Stimulated activated CD8-positive, alpha-beta memory T cell treated with anti-CD3 and anti-CD28 coated beads, Interleukin-15, amount 100 ng/mL, for 1 hour (primary cell): ENCODE measurements around the gene FTO.

Source experiments
- DNase-seq: peaks from one replicate; pipeline ENCODE4 v3.0.0-alpha.2; 2020; ENCODE audit warnings: low read depth

The FTO gene

DNA sequence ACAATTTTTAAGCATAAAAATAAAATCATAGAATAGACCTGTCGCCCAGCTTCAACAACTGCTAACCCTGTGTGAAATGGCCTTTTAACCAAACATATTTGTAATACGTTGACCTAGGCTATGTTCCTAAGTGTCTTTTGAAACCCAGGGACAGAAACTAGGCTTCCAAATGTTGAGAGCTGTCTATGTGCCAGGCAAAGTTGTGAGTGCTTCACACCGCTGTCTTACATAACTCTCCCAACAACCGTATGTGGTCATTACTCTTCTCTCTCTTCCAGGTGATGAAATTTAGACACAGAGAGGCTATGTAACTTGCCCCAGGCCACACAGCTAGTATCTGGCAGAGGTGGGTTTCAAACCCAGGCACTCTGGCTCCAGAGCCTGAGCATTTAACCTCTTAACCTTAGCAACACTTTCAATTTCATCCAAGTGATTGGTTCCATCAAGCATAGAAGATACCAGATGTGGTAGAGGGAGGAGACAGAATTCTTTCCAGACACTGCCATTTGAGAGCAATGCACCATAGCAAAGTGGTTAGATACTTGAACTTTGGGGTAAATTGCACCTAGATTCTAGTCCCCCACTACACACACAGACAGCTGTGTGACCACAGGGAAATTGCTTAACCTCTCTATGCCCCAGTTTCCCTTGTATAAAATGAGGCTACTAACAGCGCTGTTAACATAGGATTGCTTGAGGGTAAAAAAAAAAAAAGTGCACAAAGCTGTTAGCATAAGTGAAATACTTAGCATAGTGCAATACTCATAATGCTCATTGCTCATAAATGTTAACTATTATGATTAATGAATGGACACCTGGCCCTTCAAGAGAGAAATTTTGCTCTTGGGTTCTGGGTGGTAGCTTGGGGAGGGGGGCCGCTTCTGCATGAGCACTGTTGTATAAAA lies 422.0 kb downstream of the FTO start:
- no peak for DNase-seq

DNA sequence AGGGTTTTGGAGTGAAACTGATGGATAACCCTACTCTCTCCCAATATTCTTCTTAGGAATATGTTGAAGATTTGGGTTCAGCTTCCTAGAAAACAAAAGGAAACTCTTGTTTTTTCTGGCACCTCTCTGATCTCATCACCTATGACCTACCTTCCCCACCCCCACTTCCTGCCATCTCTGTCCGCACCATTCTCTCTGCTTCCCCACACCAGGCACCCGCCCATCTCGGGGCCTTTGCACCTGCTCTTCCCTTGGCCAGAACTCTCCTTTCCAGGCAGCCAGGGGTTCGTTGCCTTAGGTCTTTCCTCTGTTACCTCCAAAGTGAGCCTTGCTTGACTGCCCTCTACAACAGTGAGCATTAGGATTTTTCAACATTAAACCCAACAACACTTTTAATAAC lies 423.0 kb downstream of the FTO start:
- DNase-seq: no peak

DNA sequence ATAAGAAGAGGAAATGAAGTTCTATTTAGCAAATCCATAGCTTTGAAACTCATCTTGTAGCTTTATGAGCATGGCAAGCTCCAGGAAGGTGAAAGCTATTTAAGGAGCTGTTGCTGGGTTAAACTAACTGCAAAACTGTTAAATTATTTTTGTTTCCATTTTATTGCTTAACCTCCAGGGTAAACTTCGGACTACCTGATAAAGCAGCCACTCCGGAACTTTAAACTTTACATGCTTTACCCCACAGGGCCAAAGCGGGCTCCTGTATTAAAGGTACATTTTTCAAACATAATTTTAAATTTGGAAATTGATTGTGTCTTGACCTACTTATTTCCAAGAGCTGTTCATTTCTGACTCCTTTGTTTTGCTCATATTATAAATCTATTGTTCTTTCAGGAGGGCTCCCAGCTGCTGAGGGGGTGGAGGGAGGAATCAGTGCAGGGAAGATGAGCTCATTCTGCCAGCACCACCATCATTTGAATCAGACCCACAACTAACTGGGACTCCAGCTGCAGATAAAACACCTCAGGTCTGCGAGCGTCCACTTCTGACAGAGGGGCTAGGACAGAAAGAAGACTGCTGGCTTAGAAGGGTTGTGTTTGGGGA lies 424.8 kb downstream of the FTO start:
- no peak for DNase-seq

DNA sequence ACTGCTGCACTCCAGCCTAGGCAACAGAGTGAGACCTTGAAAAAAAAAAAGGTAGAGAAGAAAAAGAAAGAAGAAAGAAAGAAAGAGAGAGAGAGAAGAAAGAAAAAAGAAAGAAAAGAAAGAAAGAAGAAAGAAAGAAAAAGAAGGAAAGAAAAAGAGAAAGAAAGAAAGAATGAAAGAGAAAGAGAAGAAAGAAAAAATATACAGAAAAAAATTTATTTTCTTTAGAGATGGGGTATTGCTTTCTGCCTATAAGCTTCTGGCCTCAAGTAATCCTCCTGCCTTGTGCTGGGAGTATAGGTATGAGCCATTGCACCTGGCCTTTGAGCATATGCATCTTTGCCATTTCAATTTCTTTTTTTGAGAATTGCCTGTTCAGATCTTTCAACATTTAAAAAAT lies 425.9 kb downstream of the FTO start:
- DNase-seq: no peak

DNA sequence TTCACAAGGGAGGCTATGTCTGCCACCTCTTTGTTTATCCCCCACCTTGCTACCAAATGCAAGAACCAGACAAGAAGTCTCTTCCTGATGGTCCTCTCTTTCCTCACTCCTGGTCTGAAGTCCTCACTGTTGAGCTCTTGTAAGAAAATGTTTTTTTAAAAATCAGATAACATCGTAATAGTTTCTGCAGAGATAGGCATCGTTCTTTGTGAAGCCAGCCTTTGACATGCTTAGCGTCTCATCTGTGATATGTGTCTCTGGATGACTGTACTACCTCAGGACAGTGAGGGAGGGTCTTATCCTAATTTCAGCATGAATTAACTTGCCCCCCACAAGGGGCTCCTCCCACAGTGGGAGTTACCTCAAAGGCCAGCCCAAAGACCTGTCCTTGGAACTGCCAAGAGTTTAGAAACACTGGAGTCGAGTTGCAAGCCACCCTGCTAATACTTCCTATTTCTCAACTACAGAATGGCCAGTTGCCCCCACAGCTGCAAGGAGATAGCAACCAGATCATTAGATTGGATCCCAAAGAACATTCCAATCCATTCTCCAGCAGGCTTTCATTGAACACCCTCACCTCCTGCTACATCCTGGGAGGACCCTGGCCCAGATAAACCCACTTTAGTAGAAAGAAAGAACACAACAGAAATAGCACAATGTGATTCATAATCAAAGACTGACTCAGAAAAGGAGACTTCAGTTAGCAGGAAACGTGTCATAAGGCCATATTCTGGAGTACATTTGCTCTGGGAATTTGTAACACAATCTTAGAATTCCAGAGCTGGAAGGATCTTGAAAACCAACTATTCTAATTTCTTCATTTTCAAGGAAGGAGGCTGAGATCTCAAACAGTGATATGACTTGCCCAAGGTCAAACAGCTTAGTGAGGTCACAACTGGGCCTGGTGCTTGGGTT lies 431.7 kb downstream of the FTO start:
- DNase-seq: no peak

DNA sequence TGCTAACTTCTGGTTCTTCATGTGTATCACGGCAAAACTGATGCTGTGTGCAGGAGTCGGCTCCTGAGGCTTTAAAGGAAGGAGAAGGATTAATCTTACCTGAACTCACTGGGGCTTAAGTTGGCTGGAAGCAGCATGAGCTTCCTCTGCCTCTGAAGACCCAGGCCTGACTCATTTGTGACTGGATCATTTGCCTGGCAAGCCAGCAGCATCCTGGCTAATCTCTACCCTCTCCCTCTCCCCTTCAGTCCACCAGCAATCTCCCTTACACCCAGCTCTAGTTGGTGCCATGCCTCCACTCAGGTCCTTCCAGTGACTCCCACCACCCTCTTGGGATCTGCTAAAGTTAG lies 432.3 kb downstream of the FTO start:
- DNase-seq: no peak

DNA sequence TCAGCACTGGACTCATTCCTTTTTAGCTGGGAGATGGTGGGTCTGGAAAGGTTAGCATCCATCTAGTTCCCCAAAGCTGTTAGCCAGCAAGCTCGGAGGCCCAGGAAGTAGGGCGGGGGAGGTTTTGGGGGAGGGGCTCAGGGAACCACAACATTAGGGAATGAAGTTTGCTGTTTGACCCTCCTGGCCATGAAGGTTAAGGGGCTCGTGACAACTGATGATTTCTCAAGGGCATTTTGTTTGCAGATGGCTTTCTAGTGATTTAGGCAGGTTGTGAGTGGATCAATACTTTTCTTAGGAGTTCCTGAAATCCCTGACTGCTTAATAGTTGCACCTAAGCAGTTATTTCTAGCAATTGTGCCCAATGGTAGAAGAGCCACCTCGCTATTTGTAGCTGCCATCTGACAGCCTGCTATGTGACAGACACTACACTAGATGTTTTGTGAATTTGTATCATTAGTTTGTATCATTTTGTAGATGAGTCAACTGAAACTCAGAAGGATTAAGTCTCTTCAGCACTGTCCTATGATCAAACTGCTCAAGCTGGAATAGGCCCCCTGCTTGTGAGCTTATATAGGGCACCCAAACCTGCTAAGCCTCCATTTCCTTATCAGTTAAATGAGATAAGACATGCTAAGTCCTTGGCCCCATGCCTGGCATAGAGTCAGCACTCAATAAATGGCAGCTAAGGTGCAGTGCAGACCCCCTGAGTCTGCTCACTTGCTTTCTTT lies 436.3 kb downstream of the FTO start:
- no peak for DNase-seq

DNA sequence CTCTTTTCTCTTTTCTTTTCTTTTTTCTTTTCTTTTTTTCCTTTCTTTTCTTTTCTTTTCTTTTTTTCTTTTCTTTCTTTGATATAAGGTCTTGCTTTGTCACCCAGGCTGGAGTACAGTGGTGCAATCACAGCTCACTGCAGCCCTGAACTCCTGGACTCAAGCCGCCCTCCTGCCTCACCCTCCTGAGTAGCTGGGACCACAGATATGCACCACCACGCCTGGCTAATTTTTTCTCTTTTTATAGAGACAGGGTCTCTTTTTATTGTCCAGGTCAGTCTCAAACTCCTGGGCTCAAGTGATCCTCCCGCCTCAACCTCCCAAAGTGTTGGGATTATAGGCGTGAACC lies 436.8 kb downstream of the FTO start:
- DNase-seq: no peak

DNA sequence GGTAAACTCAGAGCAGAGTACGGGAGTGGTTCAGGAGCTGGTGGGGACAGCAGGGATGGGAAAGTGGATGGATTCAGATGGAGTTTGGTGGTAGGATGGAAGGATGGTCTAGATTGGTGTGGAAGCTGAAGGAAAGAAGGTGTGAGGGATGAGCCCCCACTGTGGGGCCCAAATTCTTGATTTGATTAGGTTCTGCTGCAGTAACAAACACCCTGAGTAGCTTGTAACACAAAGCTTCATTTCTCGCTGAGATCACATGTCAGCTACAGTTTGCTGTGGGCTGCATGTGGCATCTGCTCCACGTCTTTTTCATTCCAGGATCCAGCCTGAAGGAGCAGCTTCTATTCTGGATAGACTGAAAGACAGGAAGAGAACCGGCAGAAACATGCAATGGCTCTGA lies 438.8 kb downstream of the FTO start:
- no peak for DNase-seq

DNA sequence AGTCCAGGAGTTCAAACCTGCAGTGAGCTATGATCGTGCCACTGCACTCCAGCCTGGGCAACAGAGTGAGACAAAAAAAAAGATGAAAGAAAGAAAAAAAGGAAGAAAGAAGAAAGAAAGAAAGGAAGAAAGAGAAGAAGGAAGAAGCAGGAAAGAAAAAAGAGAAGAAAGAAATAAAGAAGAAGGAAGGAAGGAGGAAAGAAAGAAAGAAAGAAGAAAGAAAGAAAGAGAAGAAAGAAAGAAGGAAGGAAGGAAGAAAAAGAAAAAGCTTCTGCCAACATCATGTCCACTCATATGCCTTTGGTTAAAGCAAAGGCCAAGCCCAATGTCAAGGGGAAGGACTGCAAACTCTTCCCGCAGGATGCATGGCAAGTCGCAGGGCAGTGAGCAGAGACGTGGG lies 439.5 kb downstream of the FTO start:
- DNase-seq: no peak

DNA sequence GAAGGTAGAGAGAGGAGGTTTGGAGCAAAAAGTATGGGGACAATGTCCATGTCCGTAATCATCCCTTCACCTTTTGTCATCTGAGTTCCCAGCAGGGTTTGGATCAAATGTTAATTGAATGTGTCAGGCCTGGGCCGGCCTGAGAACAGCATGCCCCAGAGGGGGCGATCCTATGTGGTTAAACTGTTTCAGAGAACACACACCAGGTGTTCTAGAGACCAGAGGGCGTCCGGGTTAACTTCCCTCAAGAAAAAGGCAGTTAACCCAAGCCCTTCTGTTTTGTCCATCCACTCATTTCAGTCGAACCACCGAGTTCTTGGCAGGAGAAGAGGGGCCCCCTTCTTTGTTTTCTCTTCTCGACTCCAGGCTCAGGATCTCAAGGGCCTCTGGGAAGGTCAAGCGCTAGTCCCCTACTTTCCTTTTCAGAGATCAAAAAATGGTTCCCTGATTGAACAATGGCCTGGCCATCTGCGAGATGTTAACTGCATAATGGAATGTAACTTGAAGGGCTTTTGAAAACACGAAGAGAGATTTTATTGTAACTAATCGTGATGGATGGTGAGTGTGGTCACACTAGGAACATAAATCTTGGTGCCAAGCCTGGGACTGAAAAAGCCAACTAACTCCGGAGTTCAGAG lies 440.1 kb downstream of the FTO start:
- DNase-seq: no peak

DNA sequence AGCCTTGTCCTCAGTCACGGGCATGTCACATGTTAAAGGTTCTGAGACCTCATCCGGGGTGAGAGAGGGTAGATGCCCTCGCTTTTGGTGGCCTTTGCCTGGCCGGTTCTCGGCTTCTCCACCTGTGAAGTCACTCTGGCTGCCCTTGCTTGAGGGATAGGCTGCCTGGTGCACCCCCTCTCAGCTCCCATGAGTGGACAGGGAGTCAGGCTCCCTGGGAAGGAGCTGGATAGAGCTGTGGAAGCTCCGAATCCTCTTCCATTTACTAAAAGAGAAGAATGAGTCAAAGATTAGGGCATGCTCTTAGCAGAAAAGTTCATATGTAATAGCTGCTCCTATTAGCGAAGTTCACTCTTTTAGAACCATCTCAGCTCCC lies 440.6 kb downstream of the FTO start:
- no peak for DNase-seq

DNA sequence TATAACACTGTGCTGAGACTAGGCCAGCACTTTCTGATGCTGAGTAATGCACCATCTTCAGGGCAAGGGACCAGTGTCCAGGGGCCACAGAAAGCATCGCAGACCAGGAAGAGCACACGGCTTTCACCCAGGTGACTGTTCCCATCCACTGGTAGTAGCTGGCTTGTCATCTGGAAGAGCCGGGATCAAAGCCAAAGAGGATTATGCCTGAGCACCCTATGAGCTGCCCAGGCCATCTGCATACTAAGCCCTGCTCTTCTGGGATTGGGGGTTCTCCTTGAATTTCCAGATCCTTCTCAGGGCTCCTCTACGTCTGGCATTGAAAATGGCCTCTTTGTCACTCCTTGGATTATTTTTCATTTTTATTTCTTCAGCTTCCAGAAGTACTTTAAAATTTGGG lies 441.9 kb downstream of the FTO start:
- DNase-seq: no peak

DNA sequence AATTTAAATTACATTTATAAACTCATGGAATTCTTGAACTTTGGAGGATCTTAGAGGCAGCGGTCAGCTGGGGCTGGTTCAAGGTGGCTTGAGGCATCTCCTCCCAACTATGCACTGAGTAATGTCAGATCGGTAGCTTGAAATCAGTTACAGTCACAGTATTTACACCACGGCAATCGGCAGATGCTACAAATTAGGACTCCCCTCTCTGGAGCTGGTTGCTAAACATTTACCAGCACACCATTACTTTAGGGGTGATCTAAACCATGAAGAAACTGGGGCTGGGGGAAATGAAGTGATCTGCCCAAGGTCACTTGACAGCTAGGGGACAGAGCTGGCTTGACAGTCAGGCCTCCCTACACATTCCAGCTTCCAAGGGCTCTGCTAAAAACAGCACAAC lies 445.0 kb downstream of the FTO start:
- DNase-seq: no peak

DNA sequence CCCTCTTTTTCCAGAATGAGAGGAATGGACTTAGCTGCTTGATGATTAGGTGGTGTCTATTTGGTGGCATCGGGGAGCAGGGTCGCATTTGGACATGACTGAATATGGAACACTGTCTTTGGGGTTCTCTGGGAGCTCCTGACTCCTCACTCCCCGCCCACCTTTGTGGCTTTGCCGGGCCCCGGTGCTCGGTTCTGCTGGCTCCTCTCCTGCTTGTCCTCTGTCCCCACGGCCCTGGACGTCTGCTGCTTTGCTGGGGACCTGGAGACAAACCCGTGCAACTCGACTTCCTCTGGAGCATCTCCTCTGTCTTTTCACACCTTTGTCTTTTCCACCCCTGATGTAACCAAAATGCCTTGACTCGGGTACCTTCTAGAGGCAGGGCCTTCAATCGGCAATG lies 446.9 kb downstream of the FTO start:
- no peak for DNase-seq

DNA sequence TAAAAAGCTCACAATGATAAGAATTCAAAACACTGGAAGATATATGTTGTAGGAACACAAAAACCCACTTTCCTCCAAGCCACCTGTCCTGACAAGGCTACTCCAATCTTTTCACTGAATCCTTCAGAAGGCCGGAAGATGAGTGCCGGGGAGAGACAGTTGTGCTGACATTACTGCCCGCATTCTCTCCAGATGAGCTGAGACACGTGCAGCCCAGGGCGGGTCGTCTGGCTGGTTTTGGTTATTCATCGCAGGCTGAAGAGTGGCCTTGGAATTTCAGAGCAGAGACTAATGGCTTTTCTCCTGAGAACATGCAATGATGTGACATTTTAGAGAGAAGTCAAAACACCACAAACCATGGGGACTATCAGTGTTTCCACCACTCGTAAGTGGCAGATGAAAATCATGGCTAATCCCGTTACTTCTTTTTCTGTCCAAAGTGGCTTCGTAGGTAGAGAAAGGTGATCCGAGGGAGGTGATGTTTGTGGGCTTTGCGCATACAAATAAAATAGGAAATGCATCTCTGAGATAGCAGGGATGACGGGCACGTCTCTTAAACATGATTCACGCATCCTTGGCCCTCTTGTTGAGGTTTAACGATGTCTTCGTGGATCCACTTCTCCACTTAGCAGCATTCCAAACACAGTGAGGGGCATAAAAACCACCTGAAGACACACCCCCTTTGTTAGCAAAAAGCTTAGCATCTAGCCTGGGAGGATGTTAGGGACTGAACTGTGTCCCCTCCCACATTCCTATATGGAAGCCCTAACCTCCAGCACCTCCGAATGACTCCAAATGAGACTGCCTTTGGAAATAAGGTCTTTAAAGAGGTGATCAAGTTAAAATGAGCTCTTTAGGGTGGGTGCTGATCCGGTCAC lies 448.6 kb downstream of the FTO start:
- no peak for DNase-seq

DNA sequence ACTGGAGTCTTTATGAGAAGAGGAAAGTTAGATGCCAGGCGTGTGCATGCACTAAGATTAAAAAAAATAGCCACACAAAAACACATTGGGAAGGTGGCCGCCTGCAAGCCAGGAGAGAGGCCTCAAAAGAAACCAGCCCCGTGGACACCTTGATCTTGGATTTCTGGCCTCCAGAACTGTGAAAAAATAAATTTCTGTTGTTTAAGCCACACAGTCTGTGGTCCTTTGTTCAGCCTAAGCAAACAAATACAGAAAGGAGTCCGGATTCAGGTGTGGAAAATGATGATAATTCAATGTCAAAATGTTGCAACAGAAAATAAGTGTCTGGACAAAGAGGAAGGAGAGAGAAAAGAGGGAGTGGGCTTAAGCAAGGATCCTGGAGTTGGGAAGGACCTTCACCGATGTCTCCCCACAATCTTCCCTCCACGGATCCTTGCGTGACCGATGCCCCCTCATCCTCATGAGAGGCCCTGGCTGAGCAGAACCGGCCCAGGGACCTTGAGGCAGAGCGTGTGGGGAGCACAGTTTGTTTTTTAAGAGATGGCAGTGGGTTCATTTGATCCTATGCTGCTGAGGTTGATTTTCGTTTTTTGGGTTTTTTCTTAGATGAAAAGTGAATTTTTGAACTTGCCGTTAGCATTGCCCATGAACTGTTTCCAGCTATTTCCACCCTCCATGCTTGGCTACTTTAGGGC lies 449.4 kb downstream of the FTO start:
- no peak for DNase-seq

DNA sequence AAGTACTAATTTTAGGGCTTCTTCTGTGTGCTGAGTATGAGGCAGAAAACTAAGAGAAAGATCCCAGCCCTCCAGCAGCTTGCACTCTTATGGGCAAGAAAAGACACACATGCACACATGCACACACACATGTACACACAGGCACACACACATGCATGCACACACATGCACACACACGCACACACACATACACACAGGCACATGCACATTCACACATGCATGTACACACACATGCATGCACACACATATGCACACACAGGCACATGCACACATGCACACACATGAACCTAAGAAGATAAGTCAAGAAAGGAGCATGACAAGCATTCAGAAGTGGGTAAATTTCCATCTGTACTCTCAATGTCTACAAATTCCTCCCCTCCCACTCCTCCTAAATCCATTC lies 452.4 kb downstream of the FTO start:
- no peak for DNase-seq

DNA sequence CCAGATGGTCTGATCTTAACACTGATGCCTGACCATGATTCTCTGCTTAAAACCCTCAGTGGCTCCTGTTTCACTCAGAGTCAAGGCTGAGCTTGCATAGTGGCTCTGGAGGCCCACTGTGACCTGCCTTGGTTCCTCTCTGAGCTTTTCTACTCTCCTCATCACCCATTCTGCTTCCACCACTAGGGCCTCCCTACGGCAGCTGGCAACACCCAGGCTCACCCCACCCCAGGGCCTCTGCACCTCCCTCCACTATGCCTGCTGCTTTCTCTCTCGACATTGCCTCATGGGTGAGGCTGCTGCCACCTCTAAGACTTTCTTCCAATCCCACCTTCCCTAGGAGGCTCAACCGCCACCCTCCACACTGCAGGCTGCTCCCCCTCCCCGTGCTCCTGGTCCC lies 455.0 kb downstream of the FTO start:
- DNase-seq: no peak

DNA sequence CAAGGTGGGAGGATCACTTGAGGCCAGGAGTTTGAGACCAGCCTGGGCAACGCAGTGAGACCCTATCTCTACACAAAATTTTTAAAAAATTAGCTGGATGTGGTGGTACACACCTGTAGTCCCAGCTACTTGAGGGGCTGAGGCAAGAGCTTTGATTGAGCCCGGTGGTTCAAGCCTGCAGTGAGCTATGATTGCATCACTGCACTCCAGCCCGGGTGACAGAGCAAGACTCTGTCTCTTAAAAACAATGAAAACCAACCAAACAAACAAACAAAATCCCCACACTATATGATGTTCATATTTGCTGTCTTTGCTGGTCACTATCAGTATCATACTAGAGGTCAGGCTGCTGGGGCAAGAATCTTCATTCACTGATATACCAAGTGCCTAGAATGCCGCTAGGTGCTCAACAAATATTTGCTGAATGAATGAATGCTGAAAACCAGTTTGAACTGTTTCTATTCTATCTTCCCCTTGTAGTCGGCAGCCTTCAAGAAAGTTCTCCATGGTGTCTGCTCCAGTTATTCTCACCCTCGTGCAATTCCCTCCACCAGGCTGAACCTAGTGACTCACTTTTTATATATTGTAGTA lies 455.6 kb downstream of the FTO start:
- no peak for DNase-seq
